GM12875 (cell line): ENCODE data around the gene DHRS7.

Experiments used
- H3K4me3 ChIP-seq: one replicate; pipeline ENCODE4 v1.5.1; 2011; ENCODE audit warnings: low read depth, low read length, control low read depth
- CTCF ChIP-seq: IDR thresholded peaks from 2 replicates; pipeline ENCODE4 v1.5.1; 2011; ENCODE audit warnings: low read depth, mild to moderate bottlenecking, control low read depth, inconsistent platforms, low read length, moderate library complexity, borderline replicate concordance; ENCODE audit not compliant: insufficient read depth

The DHRS7 gene

GRCh38 chr14:60174352-60175254, 9.4 kb upstream of the DHRS7 start:
- no peak overlapping the region for H3K4me3 ChIP-seq
- no peak for TF ChIP-seq CTCF

GRCh38 chr14:60171690-60172089, 6.5 kb upstream of the DHRS7 start:
- no peak for TF ChIP-seq CTCF
- no peak overlapping the region for H3K4me3 ChIP-seq

GRCh38 chr14:60170948-60171347, 5.8 kb upstream of the DHRS7 start:
- H3K4me3 ChIP-seq: no peak overlapping the region
- TF ChIP-seq CTCF: no peak

DNA sequence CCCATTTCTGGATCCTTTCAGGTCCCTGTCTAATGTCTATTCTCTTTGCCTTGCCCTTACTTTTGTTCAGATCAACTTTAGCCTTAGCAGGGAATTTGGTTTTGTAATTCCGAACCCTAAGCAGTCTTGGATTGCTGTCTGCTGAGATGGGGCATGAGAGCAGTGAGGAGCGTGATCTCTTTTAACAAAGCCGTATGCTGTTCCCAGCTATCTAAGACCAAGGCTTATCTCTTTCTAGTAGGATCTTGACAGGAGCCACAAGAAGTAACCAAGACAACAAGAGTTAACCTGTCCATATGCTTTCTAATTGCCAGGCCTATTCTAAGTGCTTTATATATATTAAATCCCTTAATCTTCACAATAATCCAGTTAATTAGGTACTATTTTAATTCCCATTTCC, 4.5 kb upstream of the DHRS7 start:
- no peak overlapping the region for H3K4me3 ChIP-seq
- no peak for TF ChIP-seq CTCF

GRCh38 chr14:60166142-60166541, 944 bp upstream of the DHRS7 start:
- H3K4me3 ChIP-seq: no peak overlapping the region
- no peak for TF ChIP-seq CTCF

- H3K4me3 ChIP-seq: peak overlapping the region; percentile 19
- no peak for TF ChIP-seq CTCF
Observed at GRCh38 chr14:60165547-60165876, 314 bp upstream of the DHRS7 start.

- peak overlapping the region; percentile 69 for H3K4me3 ChIP-seq
- no peak for TF ChIP-seq CTCF
Observed at GRCh38 chr14:60164404-60164711, 840 bp downstream of the DHRS7 start.
